ENCODE measurements around the gene TAS1R3. TPM values are rescaled to one million over a fixed set of nuclear protein-coding genes. Genes with fewer than 3 reads are reported as not detected.

TAS1R3 gene
- total RNA-seq (4.0 and 4.1 TPM in 2 replicates), polyA plus RNA-seq (5.7 and 11.7 TPM in 2 replicates), polyA minus RNA-seq (5.7 and 10.5 TPM in 2 replicates)
- 7.4 TPM for total RNA-seq (2013)

GRCh38 chr1:1331068-1331965 is at the start of gene TAS1R3:
TSS of gene TAS1R3 (plus strand) at chr1:1331280. CDS start at chr1:1331346, 66 bp downstream.
- Histone ChIP-seq H3K27ac (ENCODE audit: low read length in 2 of 2) (peak within 1 kb of the TSS in 1 of 2 donors; percentile 44), H3K9ac (ENCODE audit: low read length) (no peak within 1 kb of the TSS), H2AFZ (ENCODE audit: insufficient read depth, low read depth, low read length, poor library complexity, severe bottlenecking) (no peak within 1 kb of the TSS), H4K20me1 (ENCODE audit: control insufficient read depth, insufficient read depth, low read length, poor library complexity, severe bottlenecking) (no peaks in the 10 kb centered on the region), H3K79me2 (ENCODE audit: control insufficient read depth, insufficient read depth, low read length) (no peaks in the 10 kb centered on the region), H3K9me3 (ENCODE audit: control extremely low read depth in 1 of 3, control insufficient read depth in 2 of 3, insufficient read depth in 1 of 3, low read length in 2 of 3) (peaks cover 0 to 16% (median 0%) of the 10 kb centered on the region in 3 donors), H3K36me3 (replicated peaks in 1 of 2; ENCODE audit: control extremely low read depth in 1 of 2, control insufficient read depth in 1 of 2, extremely low read depth in 1 of 2, insufficient read depth in 2 of 2, low read length in 1 of 2) (peaks cover 0 to 4% of the 10 kb centered on the region in 2 experiments), H3K4me1 (ENCODE audit: control insufficient read depth in 2 of 2, insufficient read depth in 2 of 2, low read length in 2 of 2) (peaks cover 0 to 16% of the 10 kb centered on the region in 2 donors), H3K4me3 (ENCODE audit: control extremely low read depth in 1 of 5, extremely low read depth in 1 of 5, insufficient read depth in 1 of 5, low read depth in 2 of 5, low read length in 4 of 5) (peak within 1 kb of the TSS in 2 of 5 experiments; percentile 3 to 10), H3K27me3 (replicated peaks in 1 of 4; ENCODE audit: control extremely low read depth in 1 of 4, control insufficient read depth in 3 of 4, insufficient read depth in 4 of 4, low read length in 3 of 4) (no peaks in the 10 kb centered on the region), H3K4me2 (replicated peaks; ENCODE audit: low read depth, low read length, poor library complexity, severe bottlenecking) (peak within 1 kb of the TSS; percentile 51)
- Mint-ChIP-seq H3K27me3 (no peaks in the 10 kb centered on the region), H3K4me3 (peak within 1 kb of the TSS; percentile 37), H3K4me1 (peaks cover 8% of the 10 kb centered on the region), H3K9me3 (ENCODE audit: insufficient read depth) (no peaks in the 10 kb centered on the region), H3K27ac (peak within 1 kb of the TSS; percentile 71)
- ChIA-PET CTCF (no interaction called here), POLR2A (interaction anchor here (0.7 kb wide), 1 partner anchor 9 kb away, joined by 12 read pairs; no protein-coding TSS in a partner anchor)
- WGBS (ENCODE audit: insufficient coverage), result 76% methylated on average over 37 of the region's 41 CpGs
- intact Hi-C loops (cut with micrococcal nuclease), result no loop called here
- ATAC-seq (ENCODE audit: low read depth) (peak; percentile 46), DNase-seq (no peak)
- TF ChIP-seq EZH2 (IDR thresholded peaks at IDR 0.05; ENCODE audit: borderline replicate concordance, insufficient read depth, low read depth, low read length, poor library complexity, severe bottlenecking) (no peak), CTCF (IDR thresholded peaks at IDR 0.05) (no peak)
